Transverse colon (tissue), 4 donors: ENCODE results near the gene DCPS. TPM values are rescaled to one million over a fixed set of nuclear protein-coding genes. Genes with fewer than 3 reads are reported as not detected.

ENCODE experiments used
- DNase-seq: peaks from one replicate; pipeline ENCODE4 v3.0.0-alpha.2; 2019
- H3K27ac ChIP-seq, 4 donors: fragments of 200-600 bp; sonication (generic); 2 replicates each; pipeline ENCODE4 v1.5.1; 2016 to 2018; ENCODE audit warnings: inconsistent platforms in 4 of 4
- H3K27me3 ChIP-seq: fragments of 200-600 bp; sonication (generic); 2 replicates; pipeline ENCODE4 v1.5.1; 2017; ENCODE audit warnings: inconsistent platforms
- H3K36me3 ChIP-seq, 4 donors: fragments of 200-600 bp; sonication (generic); 2 replicates each; pipeline ENCODE4 v1.5.1; 2017 to 2019; ENCODE audit warnings: inconsistent platforms in 4 of 4
- H3K4me1 ChIP-seq, 4 donors: fragments of 200-600 bp; sonication (generic); 2 replicates each; pipeline ENCODE4 v1.5.1; 2017 to 2020; ENCODE audit warnings: inconsistent platforms in 4 of 4
- H3K4me3 ChIP-seq, 4 donors: fragments of 200-600 bp; sonication (generic); 1 replicate in 1 of 4; 2 replicates in 3 of 4; pipeline versions ENCODE4 v1.5.1 to v1.6.1; 2017 to 2019; ENCODE audit warnings: inconsistent platforms in 4 of 4
- H3K9me3 ChIP-seq, 2 donors: fragments of 200-600 bp; sonication (generic); 2 replicates each; pipeline ENCODE4 v1.5.1; 2017 to 2019; ENCODE audit warnings: inconsistent platforms in 2 of 2
- CTCF ChIP-seq, 5 experiments: fragments of 200-600 bp in 3 of 5; fragments of 450-650 bp in 2 of 5; sonication (generic) in 3 of 5; IDR thresholded peaks; 1 replicate in 2 of 5; 2 replicates in 3 of 5; pipeline ENCODE4 v1.5.1; 2016 to 2017; ENCODE audit warnings: antibody characterized with exemption in 5 of 5, inconsistent platforms in 3 of 5, mild to moderate bottlenecking in 2 of 5, moderate library complexity in 1 of 5
- EP300 ChIP-seq: sonication (generic); formaldehyde crosslinking; IDR thresholded peaks from one replicate; pipeline ENCODE4 v1.6.1; 2017; ENCODE audit warnings: antibody characterized with exemption, low read depth
- POLR2A ChIP-seq: fragments of 450-650 bp; IDR thresholded peaks from one replicate; pipeline ENCODE4 v1.6.1; 2016; ENCODE audit warnings: antibody characterized with exemption, mild to moderate bottlenecking, moderate library complexity
- POLR2AphosphoS5 ChIP-seq, 3 donors: sonication (generic); formaldehyde crosslinking; IDR thresholded peaks; one replicate each; pipeline ENCODE4 v1.6.1; 2016; ENCODE audit warnings: antibody characterized with exemption in 3 of 3
- WGBS, 2 donors: methylation state at CpG; one replicate each; pipeline ENCODE4 v1.1.5; 2018; ENCODE audit warnings: low coverage in 1 of 2; 5-methylcytosine and 5-hydroxymethylcytosine counted together
- in situ Hi-C, 4 donors: fragments of 200-750 bp; cut with MboI; loops; one replicate each; pipeline versions ENCODE4 v1.15.0 to v1.15.1; 2017; ENCODE audit warnings: low sequenced_read_pairs in 3 of 4, low pct_ligation_motif_present in 1 of 4, low pct_unique_long_range_greater_than_20kb in 1 of 4
- intact Hi-C: fragments of 100-400 bp; cut with DNase I; formaldehyde crosslinking; loops from one replicate; pipeline ENCODE4 v1.15.1; 2023; ENCODE audit warnings: low total_unique reads
- total RNA-seq, 4 donors: library from RNA; depleted of rRNA; stranded (reverse); fragments of >200 nt; gene quantifications; one replicate each; pipeline ENCODE4 v1.1.0, GENCODE V29; 2016

Gene DCPS
- total RNA-seq, 4 donors from 2014 or later, result 0.40 to 13.7 (median 11.3) TPM

- peak overlapping the region; percentile 36 to 67 (median 56) for H3K4me3 ChIP-seq
- TF ChIP-seq POLR2AphosphoS5 (IDR thresholded peaks at IDR 0.05) (no peak), EP300 (no peak), POLR2A (no peak), CTCF (IDR thresholded peaks at IDR 0.05) (no peak)
- intact Hi-C loops, result loop anchor here (2.0 kb wide), 1 partner anchor 45 kb away; no protein-coding TSS in a partner anchor
- WGBS, 2 donors, result 31% methylated on average over 41 of the region's 46 CpGs; no CpG with 5 or more reads in 1 of the 2 donors
- H3K4me1 ChIP-seq, result peaks cover 5 to 73% (median 30%) of the 10 kb centered on the region in 4 donors
- DNase-seq, result no peak
- peak overlapping the region; percentile 80 to 87 (median 84) for H3K27ac ChIP-seq
- peaks cover 15% of the 10 kb centered on the region for H3K27me3 ChIP-seq
- no peaks in the 10 kb centered on the region for H3K9me3 ChIP-seq
- H3K36me3 ChIP-seq, result no peaks in the 10 kb centered on the region
- in situ Hi-C loops, result no loop called here
Measured at GRCh38 chr11:126355926-126356897, 52.4 kb downstream of the DCPS start.

- Histone ChIP-seq H3K4me3 (peak overlapping the region in 3 of 4 donors; percentile 55 to 67 (median 58)), H3K4me1 (peaks cover under 1 to 69% (median 28%) of the 10 kb centered on the region in 4 donors), H3K36me3 (no peaks in the 10 kb centered on the region), H3K27ac (peak overlapping the region; percentile 80 to 87 (median 84)), H3K9me3 (no peaks in the 10 kb centered on the region), H3K27me3 (peaks cover 15% of the 10 kb centered on the region)
- no peak for DNase-seq
- in situ Hi-C loops, result no loop called here
- WGBS, 2 donors, result 57 to 76% methylated on average over 2 to 17 of the region's 17 CpGs
- intact Hi-C loops, result loop anchor here (2.0 kb wide), 1 partner anchor 47 kb away; no protein-coding TSS in a partner anchor
- TF ChIP-seq CTCF (IDR thresholded peaks at IDR 0.05) (no peak), POLR2AphosphoS5 (IDR thresholded peaks at IDR 0.05) (no peak), POLR2A (no peak), EP300 (no peak)
Measured at GRCh38 chr11:126357055-126357962, 53.4 kb downstream of the DCPS start.

GRCh38 chr11:126357969-126358762 lies 54.3 kb downstream of the DCPS start:
- Histone ChIP-seq H3K9me3 (no peaks in the 10 kb centered on the region), H3K36me3 (no peaks in the 10 kb centered on the region), H3K27ac (peak overlapping the region; percentile 80 to 87 (median 84)), H3K4me3 (peak overlapping the region in 1 of 4 donors; percentile 2), H3K27me3 (peaks cover 15% of the 10 kb centered on the region), H3K4me1 (peaks cover 0 to 65% (median 28%) of the 10 kb centered on the region in 4 donors)
- DNase-seq, result no peak
- in situ Hi-C loops, result no loop called here
- intact Hi-C loops, result loop anchor here (2.0 kb wide), 1 partner anchor 47 kb away; no protein-coding TSS in a partner anchor
- TF ChIP-seq POLR2AphosphoS5 (IDR thresholded peaks at IDR 0.05), result no peak
- no peak for TF ChIP-seq CTCF (IDR thresholded peaks at IDR 0.05)
- no peak for TF ChIP-seq POLR2A
- no peak for TF ChIP-seq EP300
- WGBS, 2 donors, result 63% methylated on average over 16 of the region's 18 CpGs; no CpG with 5 or more reads in 1 of the 2 donors
